NCI-H1105 treated with DMSO at 0.1 percent for 48 hours (cell line): ENCODE results near the gene RRAGD.

Experiments
- DNase-seq: peaks from one replicate; lab custom pipeline; 2025; lab: John Stamatoyannopoulos, UW

RRAGD gene

GRCh38 chr6:89339565-89339964 lies 72.5 kb downstream of the RRAGD start:
- DNase-seq: no peak

GRCh38 chr6:89335164-89335563 lies 76.9 kb downstream of the RRAGD start:
- no peak for DNase-seq

GRCh38 chr6:89330910-89331309 lies 81.2 kb downstream of the RRAGD start:
- no peak for DNase-seq

- no peak for DNase-seq
Measured at GRCh38 chr6:89328976-89329375, 83.1 kb downstream of the RRAGD start.

- no peak for DNase-seq
Measured at GRCh38 chr6:89324304-89324703, 87.8 kb downstream of the RRAGD start.

GRCh38 chr6:89323511-89323971 lies 88.5 kb downstream of the RRAGD start:
- DNase-seq: no peak

GRCh38 chr6:89321131-89321970 lies 90.7 kb downstream of the RRAGD start:
- DNase-seq: no peak

- no peak for DNase-seq
Measured at GRCh38 chr6:89320012-89320559, 92.0 kb downstream of the RRAGD start.

GRCh38 chr6:89317067-89317466 lies 95.0 kb downstream of the RRAGD start:
- DNase-seq: no peak

- DNase-seq: no peak
Measured at GRCh38 chr6:89315249-89315885, 96.7 kb downstream of the RRAGD start, which contains the start of gene GABRR2. TSS of gene GABRR2 (minus strand) at chr6:89315299. CDS start at chr6:89315165, 134 bp downstream.

GRCh38 chr6:89314692-89315091 lies 97.4 kb downstream of the RRAGD start:
- DNase-seq: no peak
